ENCODE measurements around the gene COL26A1. TPM values are rescaled to one million over a fixed set of nuclear protein-coding genes. Genes with fewer than 3 reads are reported as not detected.

COL26A1 gene
- total and polyA plus RNA-seq, 2 of the 4 experiments (the other 2 are of a cell fraction) = not detected

GRCh38 chr7:101559586-101559985 is 196.9 kb downstream of the COL26A1 start:
- BruUV-seq (replicated peaks) = no TSS peak
- Histone ChIP-seq H3K23ac (ENCODE audit: low read depth, low read length) (no peak overlapping the region), H4K20me1 (ENCODE audit: insufficient read depth, low read length) (no peaks in the 10 kb centered on the region), H2BK20ac (ENCODE audit: low read depth, low read length) (no peak overlapping the region), H3K4ac (ENCODE audit: low read depth, low read length) (no peak overlapping the region), H4K8ac (ENCODE audit: low read depth in 2 of 2, low read length in 2 of 2) (no peak overlapping the region), H3K56ac (ENCODE audit: extremely low read depth, insufficient read depth, low read length) (no peak overlapping the region), H3K27me3 (ENCODE audit: control insufficient read depth, insufficient read depth, low read length) (peaks cover 52% of the 10 kb centered on the region), H4K91ac (ENCODE audit: insufficient read depth, low read depth, low read length) (no peak overlapping the region), H2BK5ac (ENCODE audit: low read depth, low read length, poor library complexity, severe bottlenecking) (no peak overlapping the region), H3K27ac (ENCODE audit: insufficient read depth, low read length) (no peak overlapping the region), H2BK15ac (ENCODE audit: low read depth, low read length) (no peak overlapping the region), H3K4me3 (ENCODE audit: insufficient read depth, low read depth, low read length) (no peak overlapping the region), H3K14ac (replicated peaks; ENCODE audit: low read depth, low read length) (no peak overlapping the region), H3K9me1 (ENCODE audit: insufficient read depth, low read length) (no peaks in the 10 kb centered on the region), H2BK120ac (ENCODE audit: low read depth, low read length) (no peak overlapping the region), H3K9me3 (ENCODE audit: control insufficient read depth, insufficient read depth, low read length) (no peaks in the 10 kb centered on the region), H3K4me2 (ENCODE audit: low read depth, low read length) (no peak overlapping the region), H2AK5ac (ENCODE audit: low read depth, low read length) (no peak overlapping the region), H3K18ac (ENCODE audit: low read depth, low read length) (no peak overlapping the region), H4K5ac (ENCODE audit: low read depth, low read length) (no peak overlapping the region), H3K4me1 (ENCODE audit: control insufficient read depth, insufficient read depth, low read length) (no peaks in the 10 kb centered on the region), H3K9ac (ENCODE audit: low read depth, low read length) (no peak overlapping the region), H3K79me1 (ENCODE audit: low read depth in 1 of 2, low read length in 2 of 2) (no peaks in the 10 kb centered on the region), H2AFZ (replicated peaks; ENCODE audit: low read length, poor library complexity) (no peak overlapping the region), H2AK9ac (replicated peaks; ENCODE audit: low read depth, low read length, poor library complexity) (no peak overlapping the region), H3K36me3 (ENCODE audit: control insufficient read depth, insufficient read depth, low read length) (no peaks in the 10 kb centered on the region)
- in situ Hi-C loops (cut with MboI; ENCODE audit: low sequenced_read_pairs) = no loop called here
- DNase-seq = no peak
- 67% methylated on average over 1 of the region's 1 CpG; no CpG with 5 or more reads in 1 of the 2 experiments for WGBS, 2 experiments (ENCODE audit: extremely low coverage in 2 of 2, insufficient read length in 1 of 2)
- TF ChIP-seq POLR2A (IDR thresholded peaks at IDR 0.05; ENCODE audit: low read depth, low read length) = no peak
- TF ChIP-seq RAD21 (IDR thresholded peaks at IDR 0.05; ENCODE audit: low read length) = no peak
- TF ChIP-seq ELK1 (IDR thresholded peaks at IDR 0.05; ENCODE audit: borderline replicate concordance, low read depth, low read length) = no peak
- TF ChIP-seq RCOR1 (IDR thresholded peaks at IDR 0.05; ENCODE audit: insufficient replicate concordance, low read length) = no peak
- TF ChIP-seq SMC3 (IDR thresholded peaks at IDR 0.05; ENCODE audit: low read depth, low read length) = no peak
- TF ChIP-seq NFE2L2 (IDR thresholded peaks at IDR 0.05; ENCODE audit: low read depth, low read length) = no peak
- TF ChIP-seq RFX5 (IDR thresholded peaks at IDR 0.05; ENCODE audit: low read depth, low read length) = no peak
- TF ChIP-seq BHLHE40 (IDR thresholded peaks at IDR 0.05; ENCODE audit: low read depth, low read length) = no peak
- no peak for TF ChIP-seq CEBPB (IDR thresholded peaks at IDR 0.05; ENCODE audit: low read depth, low read length)
- no peak for TF ChIP-seq USF2 (IDR thresholded peaks at IDR 0.05; ENCODE audit: low read depth, low read length)
- no peak for ATAC-seq (ENCODE audit: low read depth)
- intact Hi-C loops (cut with micrococcal nuclease) = loop anchor here (10.0 kb wide), 1 partner anchor 125 kb away; no protein-coding TSS in a partner anchor
- dilution Hi-C loops (cut with HindIII; ENCODE audit: low sequenced_read_pairs, unreplicated experiment) = no loop called here
- ChIA-PET POLR2A (ENCODE audit: unreplicated experiment) (no interaction called here), CTCF (no interaction called here)
